ENCODE results near the gene TULP4. TPM values are rescaled to one million over a fixed set of nuclear protein-coding genes. Genes with fewer than 3 reads are reported as not detected.
"Not testable (repeated sequence)": the region's sequence is repeated elsewhere in the genome, so short reads cannot be mapped to it uniquely, and the experiment has no call there.

TULP4 gene
- total RNA-seq, 1 donor from 2014 or later = 252 TPM

DNA sequence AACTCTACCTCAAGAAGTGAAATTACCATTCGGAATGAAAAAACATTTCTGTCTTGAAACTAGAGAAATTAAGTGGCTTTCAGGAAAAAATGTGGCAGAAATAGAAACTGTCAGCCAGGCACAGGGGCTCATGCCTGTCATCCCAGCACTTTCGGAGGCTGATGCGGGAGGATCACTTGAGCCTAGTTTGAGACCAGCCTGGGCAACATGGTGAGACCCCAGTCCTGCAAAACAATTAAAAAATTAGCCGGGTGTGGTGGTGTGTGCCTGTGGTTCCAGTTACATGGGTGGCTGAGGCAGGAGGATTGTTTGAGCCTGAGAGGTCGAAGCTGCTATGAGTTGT is 240.5 kb downstream of the TULP4 start:
- Mint-ChIP-seq H3K4me3 (no peak overlapping the region), H3K4me1 (no peaks in the 10 kb centered on the region), H3K27me3 (ENCODE audit: insufficient read depth, low read depth) (no peaks in the 10 kb centered on the region), H3K9me3 (no peaks in the 10 kb centered on the region), H3K36me3 (no peaks in the 10 kb centered on the region), H3K27ac (no peak overlapping the region)
- no peak for DNase-seq (ENCODE audit: low spot score)
- Histone ChIP-seq H3K27ac (no peak overlapping the region), H3F3A (ENCODE audit: low read depth) (no peaks in the 10 kb centered on the region), H3K4me3 (no peak overlapping the region), H3K79me2 (ENCODE audit: low read depth) (no peaks in the 10 kb centered on the region), H3K9me3 (ENCODE audit: low read depth) (no peaks in the 10 kb centered on the region), H2AFZ (replicated peaks) (no peak overlapping the region), H3K36me3 (no peaks in the 10 kb centered on the region), H3K9ac (no peak overlapping the region), H4K20me1 (ENCODE audit: low read depth) (no peaks in the 10 kb centered on the region), H3K27me3 (no peaks in the 10 kb centered on the region), H3K4me2 (no peak overlapping the region), H3K4me1 (no peaks in the 10 kb centered on the region)
- no peak for TF ChIP-seq EZH2 (IDR thresholded peaks at IDR 0.05)
- TF ChIP-seq, protein P1, sequence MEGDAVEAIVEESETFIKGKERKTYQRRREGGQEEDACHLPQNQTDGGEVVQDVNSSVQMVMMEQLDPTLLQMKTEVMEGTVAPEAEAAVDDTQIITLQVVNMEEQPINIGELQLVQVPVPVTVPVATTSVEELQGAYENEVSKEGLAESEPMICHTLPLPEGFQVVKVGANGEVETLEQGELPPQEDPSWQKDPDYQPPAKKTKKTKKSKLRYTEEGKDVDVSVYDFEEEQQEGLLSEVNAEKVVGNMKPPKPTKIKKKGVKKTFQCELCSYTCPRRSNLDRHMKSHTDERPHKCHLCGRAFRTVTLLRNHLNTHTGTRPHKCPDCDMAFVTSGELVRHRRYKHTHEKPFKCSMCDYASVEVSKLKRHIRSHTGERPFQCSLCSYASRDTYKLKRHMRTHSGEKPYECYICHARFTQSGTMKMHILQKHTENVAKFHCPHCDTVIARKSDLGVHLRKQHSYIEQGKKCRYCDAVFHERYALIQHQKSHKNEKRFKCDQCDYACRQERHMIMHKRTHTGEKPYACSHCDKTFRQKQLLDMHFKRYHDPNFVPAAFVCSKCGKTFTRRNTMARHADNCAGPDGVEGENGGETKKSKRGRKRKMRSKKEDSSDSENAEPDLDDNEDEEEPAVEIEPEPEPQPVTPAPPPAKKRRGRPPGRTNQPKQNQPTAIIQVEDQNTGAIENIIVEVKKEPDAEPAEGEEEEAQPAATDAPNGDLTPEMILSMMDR (IDR thresholded peaks at IDR 0.05) = no peak
- TF ChIP-seq EZH2phosphoT487 (IDR thresholded peaks at IDR 0.05) = no peak

DNA sequence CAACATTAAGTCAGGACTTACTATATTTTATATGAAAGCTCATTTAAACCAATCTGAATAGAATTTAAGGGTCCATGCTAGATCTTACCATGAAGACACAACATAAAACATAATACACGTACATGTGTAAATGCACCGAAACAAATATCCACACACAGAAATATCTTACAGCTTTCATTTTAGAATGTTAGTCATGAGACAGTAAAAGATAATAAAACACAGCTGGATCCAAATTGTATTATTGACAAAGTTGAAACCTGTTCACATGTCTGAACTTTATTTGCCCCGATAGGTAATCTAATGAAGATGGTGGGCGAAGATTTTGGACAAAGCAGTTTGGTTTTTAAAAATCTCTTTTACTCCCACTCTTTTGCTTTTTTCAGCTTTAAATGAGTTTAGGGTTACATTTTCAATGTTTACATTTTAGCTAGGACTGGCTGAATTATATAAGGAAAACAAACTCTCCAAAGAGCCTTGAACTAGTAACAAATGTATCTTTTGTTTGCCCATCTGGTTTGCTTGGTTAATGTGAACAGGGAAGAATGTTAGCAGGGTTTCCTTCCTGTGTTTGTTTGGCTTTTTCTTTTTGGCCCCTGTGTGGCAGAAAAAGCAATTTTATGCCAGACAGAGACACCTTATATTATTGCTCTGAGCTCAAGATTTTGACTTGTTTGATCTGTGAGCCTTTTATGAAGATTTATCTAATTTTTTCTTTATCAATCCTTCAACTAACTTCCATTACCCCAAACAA is 242.5 kb downstream of the TULP4 start:
- no peaks in the 10 kb centered on the region for H3K79me2 ChIP-seq (ENCODE audit: low read depth)
- TF ChIP-seq, protein P1 (IDR thresholded peaks at IDR 0.05) = no peak
- no peak for TF ChIP-seq EZH2phosphoT487 (IDR thresholded peaks at IDR 0.05)
- TF ChIP-seq EZH2 (IDR thresholded peaks at IDR 0.05) = no peak
- H3K27me3 Mint-ChIP-seq (ENCODE audit: insufficient read depth, low read depth) = no peaks in the 10 kb centered on the region
- no peak overlapping the region for H3K9ac ChIP-seq
- H3F3A ChIP-seq (ENCODE audit: low read depth) = peaks cover 17% of the 10 kb centered on the region
- H3K4me2 ChIP-seq = no peak overlapping the region
- H3K4me3 Mint-ChIP-seq = no peak overlapping the region
- no peaks in the 10 kb centered on the region for H3K9me3 ChIP-seq (ENCODE audit: low read depth)
- no peak overlapping the region for H3K27ac Mint-ChIP-seq
- H3K36me3 ChIP-seq = no peaks in the 10 kb centered on the region
- H3K9me3 Mint-ChIP-seq = no peaks in the 10 kb centered on the region
- no peak overlapping the region for H3K4me3 ChIP-seq
- no peaks in the 10 kb centered on the region for H4K20me1 ChIP-seq (ENCODE audit: low read depth)
- H3K4me1 ChIP-seq = no peaks in the 10 kb centered on the region
- no peak for DNase-seq (ENCODE audit: low spot score)
- no peak overlapping the region for H2AFZ ChIP-seq (replicated peaks)
- H3K4me1 Mint-ChIP-seq = peaks cover 7% of the 10 kb centered on the region
- no peaks in the 10 kb centered on the region for H3K27me3 ChIP-seq
- H3K36me3 Mint-ChIP-seq = no peaks in the 10 kb centered on the region
- no peak overlapping the region for H3K27ac ChIP-seq

DNA sequence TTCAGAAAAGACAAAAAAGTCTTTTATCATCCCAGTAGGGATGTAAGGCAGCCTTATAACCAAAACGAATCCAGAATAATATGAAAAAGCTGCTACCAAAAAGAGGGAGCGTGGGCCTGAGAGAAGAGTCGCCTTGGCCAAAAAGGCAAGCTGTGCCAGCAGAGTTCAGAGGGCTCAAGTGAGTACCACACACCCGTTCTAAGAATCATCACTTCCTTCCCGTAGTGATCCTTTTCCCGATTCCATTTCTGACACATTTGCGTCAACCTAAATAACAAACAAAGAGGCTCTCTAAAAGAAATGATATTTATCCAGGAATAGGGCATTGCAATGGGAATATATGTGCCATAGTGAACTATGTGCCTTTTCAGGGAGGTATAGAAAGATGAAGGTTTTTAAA is 243.8 kb downstream of the TULP4 start:
- DNase-seq (ENCODE audit: low spot score) = no peak
- TF ChIP-seq EZH2phosphoT487 (IDR thresholded peaks at IDR 0.05) (no peak), EZH2 (IDR thresholded peaks at IDR 0.05) (no peak)
- TF ChIP-seq, protein P1 (IDR thresholded peaks at IDR 0.05) = no peak
- Mint-ChIP-seq H3K9me3 (no peaks in the 10 kb centered on the region), H3K36me3 (no peaks in the 10 kb centered on the region), H3K27me3 (ENCODE audit: insufficient read depth, low read depth) (no peaks in the 10 kb centered on the region), H3K4me3 (no peak overlapping the region), H3K4me1 (peaks cover 11% of the 10 kb centered on the region), H3K27ac (no peak overlapping the region)
- Histone ChIP-seq H3K9ac (no peak overlapping the region), H2AFZ (replicated peaks) (no peak overlapping the region), H3K27ac (no peak overlapping the region), H3K4me3 (no peak overlapping the region), H4K20me1 (ENCODE audit: low read depth) (peaks cover 5% of the 10 kb centered on the region), H3F3A (ENCODE audit: low read depth) (peaks cover 17% of the 10 kb centered on the region), H3K4me2 (no peak overlapping the region), H3K4me1 (no peaks in the 10 kb centered on the region), H3K79me2 (ENCODE audit: low read depth) (peaks cover 11% of the 10 kb centered on the region), H3K27me3 (no peaks in the 10 kb centered on the region), H3K9me3 (ENCODE audit: low read depth) (no peaks in the 10 kb centered on the region), H3K36me3 (no peaks in the 10 kb centered on the region)

DNA sequence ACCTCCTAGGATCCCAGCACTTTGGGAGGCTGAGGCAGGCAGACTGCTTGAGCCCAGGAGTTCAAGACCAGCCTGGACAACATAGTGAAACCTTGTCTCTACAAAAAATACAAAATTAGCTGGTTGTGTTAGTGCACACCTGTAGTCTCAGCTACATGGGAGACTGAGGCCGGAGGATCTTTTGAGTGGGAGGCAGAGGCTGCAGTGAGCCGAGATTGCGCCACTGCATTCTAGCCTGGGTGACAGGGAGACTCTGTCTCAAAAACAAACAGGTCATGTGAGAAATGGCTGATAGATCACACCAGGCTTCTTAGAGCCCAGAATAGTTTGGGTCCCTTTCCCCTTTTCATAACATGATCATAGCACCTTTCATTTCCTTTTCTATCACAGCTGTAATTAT is 244.8 kb downstream of the TULP4 start:
- H3K9ac ChIP-seq; H3K9me3 ChIP-seq (ENCODE audit: low read depth): not testable (repeated sequence)

More for the DNA sequence above, 244.8 kb downstream of the TULP4 start:
- not testable (repeated sequence) for H3K27me3 Mint-ChIP-seq (ENCODE audit: insufficient read depth, low read depth); H3K4me3 Mint-ChIP-seq; H3K4me3 ChIP-seq; H3K4me1 ChIP-seq; H2AFZ ChIP-seq (replicated peaks); DNase-seq (ENCODE audit: low spot score); H3K27ac ChIP-seq; H3K27ac Mint-ChIP-seq; H3K36me3 ChIP-seq; H3K36me3 Mint-ChIP-seq; H3K27me3 ChIP-seq; H3K4me2 ChIP-seq; H3K9me3 Mint-ChIP-seq
- H4K20me1 ChIP-seq (ENCODE audit: low read depth) = peaks cover 15% of the 10 kb centered on the region
- peaks cover 21% of the 10 kb centered on the region for H3K4me1 Mint-ChIP-seq
- H3K79me2 ChIP-seq (ENCODE audit: low read depth) = peaks cover 21% of the 10 kb centered on the region
- H3F3A ChIP-seq (ENCODE audit: low read depth) = peaks cover 17% of the 10 kb centered on the region

Data from neural progenitor cell (in vitro differentiated cells).